ENCODE data around the gene TRAPPC12.

Gene TRAPPC12

DNA sequence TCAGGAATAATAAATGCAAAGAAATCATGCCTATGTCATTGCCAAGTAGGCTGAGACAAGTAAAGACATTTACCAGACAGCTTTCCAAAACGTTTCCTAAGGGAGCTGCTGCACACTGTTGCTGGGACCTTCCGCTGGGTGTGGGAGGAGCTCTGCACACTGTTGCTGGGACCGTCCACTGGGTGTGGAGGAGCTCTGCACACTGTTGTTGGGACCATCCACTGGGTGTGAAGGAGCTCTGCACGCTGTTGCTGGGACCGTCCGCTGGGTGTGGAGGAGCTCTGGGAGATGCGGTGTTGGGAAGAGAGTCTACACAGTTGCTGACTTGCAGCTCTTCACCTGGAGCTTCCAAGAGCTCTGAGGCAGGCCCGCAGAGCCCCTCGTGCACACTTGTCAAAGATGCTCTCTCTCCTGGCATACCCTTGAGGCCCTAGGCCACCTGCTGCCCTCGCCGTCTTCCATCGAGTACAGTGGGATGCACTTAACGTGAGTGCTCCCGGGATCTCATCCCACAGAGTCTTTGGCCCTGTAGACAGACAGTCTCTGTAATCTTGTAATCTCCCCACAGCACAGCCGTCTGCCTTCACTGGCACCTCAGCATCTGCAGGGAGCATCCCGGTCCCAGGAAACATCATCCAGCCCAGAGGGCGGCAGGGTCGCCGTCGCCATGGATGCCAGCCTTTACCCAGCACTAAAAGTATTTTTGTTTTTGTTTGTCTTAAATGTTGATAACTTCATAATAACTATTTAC, 51.4 kb downstream of the TRAPPC12 start:
- Histone ChIP-seq H3K36me3 (ENCODE audit: control insufficient read depth in 2 of 2, insufficient read depth in 2 of 2, low read length in 2 of 2) (peaks cover 29 to 56% of the 10 kb centered on the region in 2 donors), H3K27me3 (ENCODE audit: control insufficient read depth in 2 of 2, insufficient read depth in 2 of 2, low read length in 2 of 2) (no peaks in the 10 kb centered on the region), H3K27ac (ENCODE audit: low read depth in 2 of 2, low read length in 2 of 2) (no peak overlapping the region), H3K9ac (ENCODE audit: low read depth in 1 of 2, low read length in 2 of 2) (no peak overlapping the region), H3K4me3 (ENCODE audit: low read length in 2 of 2) (no peak overlapping the region), H3K4me1 (ENCODE audit: control insufficient read depth in 2 of 2, insufficient read depth in 2 of 2, low read length in 2 of 2) (no peaks in the 10 kb centered on the region), H3K9me3 (ENCODE audit: control insufficient read depth in 2 of 2, low read length in 2 of 2) (no peaks in the 10 kb centered on the region)

GRCh38 chr2:3432067-3432466, 52.6 kb downstream of the TRAPPC12 start:
- no peaks in the 10 kb centered on the region for H3K4me1 ChIP-seq (ENCODE audit: control insufficient read depth in 2 of 2, insufficient read depth in 2 of 2, low read length in 2 of 2)
- H3K9me3 ChIP-seq (ENCODE audit: control insufficient read depth in 2 of 2, low read length in 2 of 2), result no peaks in the 10 kb centered on the region
- no peak overlapping the region for H3K9ac ChIP-seq (ENCODE audit: low read depth in 1 of 2, low read length in 2 of 2)
- peaks cover 19 to 47% of the 10 kb centered on the region in 2 donors for H3K36me3 ChIP-seq (ENCODE audit: control insufficient read depth in 2 of 2, insufficient read depth in 2 of 2, low read length in 2 of 2)
- no peak overlapping the region for H3K4me3 ChIP-seq (ENCODE audit: low read length in 2 of 2)
- H3K27me3 ChIP-seq (ENCODE audit: control insufficient read depth in 2 of 2, insufficient read depth in 2 of 2, low read length in 2 of 2), result no peaks in the 10 kb centered on the region
- H3K27ac ChIP-seq (ENCODE audit: low read depth in 2 of 2, low read length in 2 of 2), result no peak overlapping the region

DNA sequence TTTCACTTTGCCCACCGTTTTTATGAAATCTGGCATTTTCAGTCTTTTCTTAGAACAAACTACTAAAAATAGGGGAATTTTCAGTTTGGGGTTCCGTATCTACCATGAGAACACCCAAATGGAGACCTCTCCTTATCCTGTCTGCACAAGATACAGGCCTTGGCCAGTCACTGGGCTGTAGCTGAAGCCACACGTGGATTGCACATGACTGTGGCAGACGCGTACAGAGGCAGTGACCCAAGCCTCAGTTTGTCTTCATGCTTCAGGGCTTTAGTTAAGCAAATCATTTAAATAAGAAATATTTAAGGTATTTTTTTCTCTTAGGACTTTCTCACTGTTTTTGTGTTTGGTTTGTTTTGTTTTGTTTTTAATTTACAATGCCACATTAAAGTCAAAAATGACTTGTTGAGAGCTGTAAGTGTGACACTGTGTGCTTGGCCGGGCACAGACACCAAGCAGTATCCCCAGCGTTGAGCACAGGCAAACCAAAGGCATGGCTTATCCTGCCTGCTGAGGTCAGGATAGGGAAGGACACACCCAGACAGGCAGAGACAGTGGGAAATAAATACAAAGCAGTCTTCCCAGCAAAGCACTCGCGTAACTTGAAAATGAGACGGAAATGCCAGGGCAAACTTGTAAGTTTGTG, 53.3 kb downstream of the TRAPPC12 start:
- Histone ChIP-seq H3K27me3 (ENCODE audit: control insufficient read depth in 2 of 2, insufficient read depth in 2 of 2, low read length in 2 of 2) (no peaks in the 10 kb centered on the region), H3K36me3 (ENCODE audit: control insufficient read depth in 2 of 2, insufficient read depth in 2 of 2, low read length in 2 of 2) (peaks cover 15 to 43% of the 10 kb centered on the region in 2 donors), H3K9me3 (ENCODE audit: control insufficient read depth in 2 of 2, low read length in 2 of 2) (no peaks in the 10 kb centered on the region), H3K9ac (ENCODE audit: low read depth in 1 of 2, low read length in 2 of 2) (no peak overlapping the region), H3K4me3 (ENCODE audit: low read length in 2 of 2) (no peak overlapping the region), H3K4me1 (ENCODE audit: control insufficient read depth in 2 of 2, insufficient read depth in 2 of 2, low read length in 2 of 2) (no peaks in the 10 kb centered on the region), H3K27ac (ENCODE audit: low read depth in 2 of 2, low read length in 2 of 2) (no peak overlapping the region)

DNA sequence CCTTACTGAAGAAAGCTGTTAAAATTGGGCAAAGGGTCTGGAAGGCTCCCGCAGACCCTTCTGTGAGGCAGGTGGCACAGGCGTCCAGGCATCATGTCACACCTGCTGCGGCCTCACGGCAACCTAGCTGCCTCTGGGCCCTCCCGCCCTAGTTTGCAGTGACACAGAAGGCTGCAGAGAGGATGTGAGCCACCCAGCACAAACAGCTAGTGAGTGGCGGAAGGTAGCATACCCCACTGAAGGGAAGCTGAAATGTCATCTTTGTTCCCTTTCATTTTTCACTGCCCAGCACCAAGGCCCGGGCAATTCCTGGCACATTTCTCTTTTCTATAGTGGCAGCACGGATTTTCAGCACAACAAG, 53.8 kb downstream of the TRAPPC12 start:
- Histone ChIP-seq H3K27me3 (ENCODE audit: control insufficient read depth in 2 of 2, insufficient read depth in 2 of 2, low read length in 2 of 2) (no peaks in the 10 kb centered on the region), H3K36me3 (ENCODE audit: control insufficient read depth in 2 of 2, insufficient read depth in 2 of 2, low read length in 2 of 2) (peaks cover 13 to 38% of the 10 kb centered on the region in 2 donors), H3K9ac (ENCODE audit: low read depth in 1 of 2, low read length in 2 of 2) (no peak overlapping the region), H3K4me3 (ENCODE audit: low read length in 2 of 2) (no peak overlapping the region), H3K27ac (ENCODE audit: low read depth in 2 of 2, low read length in 2 of 2) (no peak overlapping the region), H3K9me3 (ENCODE audit: control insufficient read depth in 2 of 2, low read length in 2 of 2) (no peaks in the 10 kb centered on the region), H3K4me1 (ENCODE audit: control insufficient read depth in 2 of 2, insufficient read depth in 2 of 2, low read length in 2 of 2) (no peaks in the 10 kb centered on the region)

- Histone ChIP-seq H3K9ac (ENCODE audit: low read depth in 1 of 2, low read length in 2 of 2) (no peak overlapping the region), H3K27me3 (ENCODE audit: control insufficient read depth in 2 of 2, insufficient read depth in 2 of 2, low read length in 2 of 2) (no peaks in the 10 kb centered on the region), H3K4me1 (ENCODE audit: control insufficient read depth in 2 of 2, insufficient read depth in 2 of 2, low read length in 2 of 2) (no peaks in the 10 kb centered on the region), H3K9me3 (ENCODE audit: control insufficient read depth in 2 of 2, low read length in 2 of 2) (no peaks in the 10 kb centered on the region), H3K36me3 (ENCODE audit: control insufficient read depth in 2 of 2, insufficient read depth in 2 of 2, low read length in 2 of 2) (peaks cover 13 to 36% of the 10 kb centered on the region in 2 donors), H3K4me3 (ENCODE audit: low read length in 2 of 2) (no peak overlapping the region), H3K27ac (ENCODE audit: low read depth in 2 of 2, low read length in 2 of 2) (no peak overlapping the region)
Measured at GRCh38 chr2:3433776-3434400, 54.4 kb downstream of the TRAPPC12 start.

- H3K4me3 ChIP-seq (ENCODE audit: low read length in 2 of 2), result no peak overlapping the region
- H3K27ac ChIP-seq (ENCODE audit: low read depth in 2 of 2, low read length in 2 of 2), result no peak overlapping the region
- H3K27me3 ChIP-seq (ENCODE audit: control insufficient read depth in 2 of 2, insufficient read depth in 2 of 2, low read length in 2 of 2), result no peaks in the 10 kb centered on the region
- H3K9ac ChIP-seq (ENCODE audit: low read depth in 1 of 2, low read length in 2 of 2), result no peak overlapping the region
- H3K9me3 ChIP-seq (ENCODE audit: control insufficient read depth in 2 of 2, low read length in 2 of 2), result no peaks in the 10 kb centered on the region
- H3K4me1 ChIP-seq (ENCODE audit: control insufficient read depth in 2 of 2, insufficient read depth in 2 of 2, low read length in 2 of 2), result no peaks in the 10 kb centered on the region
- H3K36me3 ChIP-seq (ENCODE audit: control insufficient read depth in 2 of 2, insufficient read depth in 2 of 2, low read length in 2 of 2), result peaks cover 10 to 28% of the 10 kb centered on the region in 2 donors
Measured at GRCh38 chr2:3434654-3435053, 55.2 kb downstream of the TRAPPC12 start.

DNA sequence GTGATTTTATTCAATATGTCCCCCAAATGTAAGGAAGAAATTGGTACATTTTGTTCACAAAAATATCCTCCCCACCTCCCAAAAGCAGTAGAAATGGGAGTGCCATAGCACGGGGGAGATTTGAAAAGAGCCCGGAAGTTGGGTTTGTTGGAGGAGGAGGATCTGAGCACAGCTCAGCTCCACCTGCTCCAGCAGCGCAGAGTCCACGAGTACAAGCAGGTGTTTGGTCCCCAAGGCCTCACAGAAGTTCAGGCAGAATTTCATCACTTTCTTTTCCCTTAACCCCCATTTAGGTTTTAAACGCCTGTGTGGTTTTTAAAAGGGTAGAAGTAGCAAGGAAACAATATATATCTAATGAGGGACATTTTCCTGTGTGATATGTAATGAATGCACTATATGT, 56.0 kb downstream of the TRAPPC12 start:
- Histone ChIP-seq H3K9ac (ENCODE audit: low read depth in 1 of 2, low read length in 2 of 2) (no peak overlapping the region), H3K4me3 (ENCODE audit: low read length in 2 of 2) (no peak overlapping the region), H3K9me3 (ENCODE audit: control insufficient read depth in 2 of 2, low read length in 2 of 2) (no peaks in the 10 kb centered on the region), H3K27ac (ENCODE audit: low read depth in 2 of 2, low read length in 2 of 2) (no peak overlapping the region), H3K27me3 (ENCODE audit: control insufficient read depth in 2 of 2, insufficient read depth in 2 of 2, low read length in 2 of 2) (no peaks in the 10 kb centered on the region), H3K4me1 (ENCODE audit: control insufficient read depth in 2 of 2, insufficient read depth in 2 of 2, low read length in 2 of 2) (no peaks in the 10 kb centered on the region), H3K36me3 (ENCODE audit: control insufficient read depth in 2 of 2, insufficient read depth in 2 of 2, low read length in 2 of 2) (peaks cover 10 to 21% of the 10 kb centered on the region in 2 donors)

GRCh38 chr2:3440477-3440876, 61.0 kb downstream of the TRAPPC12 start:
- Histone ChIP-seq H3K4me1 (ENCODE audit: control insufficient read depth in 2 of 2, insufficient read depth in 2 of 2, low read length in 2 of 2) (no peaks in the 10 kb centered on the region), H3K9me3 (ENCODE audit: control insufficient read depth in 2 of 2, low read length in 2 of 2) (no peaks in the 10 kb centered on the region), H3K27ac (ENCODE audit: low read depth in 2 of 2, low read length in 2 of 2) (no peak overlapping the region), H3K9ac (ENCODE audit: low read depth in 1 of 2, low read length in 2 of 2) (no peak overlapping the region), H3K36me3 (ENCODE audit: control insufficient read depth in 2 of 2, insufficient read depth in 2 of 2, low read length in 2 of 2) (peaks cover 18% of the 10 kb centered on the region in 2 donors), H3K4me3 (ENCODE audit: low read length in 2 of 2) (no peak overlapping the region), H3K27me3 (ENCODE audit: control insufficient read depth in 2 of 2, insufficient read depth in 2 of 2, low read length in 2 of 2) (no peaks in the 10 kb centered on the region)

DNA sequence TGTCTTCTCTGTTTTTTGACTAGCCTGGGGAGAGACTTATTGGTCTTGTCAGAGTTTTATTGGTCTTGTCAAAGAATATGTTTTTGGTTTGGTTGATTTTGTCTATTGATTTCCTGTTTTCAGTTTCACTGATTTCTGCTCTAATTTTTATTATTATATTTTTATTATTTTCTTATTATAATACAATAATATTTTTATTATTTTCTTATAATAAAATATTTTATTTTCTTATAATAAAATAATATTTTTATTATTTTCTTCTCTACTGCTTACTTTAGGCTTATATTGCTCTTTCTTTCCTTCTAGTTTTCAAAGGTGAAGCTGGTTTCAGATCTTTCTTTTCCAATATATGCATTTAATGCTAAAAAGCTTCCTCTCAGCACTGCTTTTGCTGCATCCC, 62.0 kb downstream of the TRAPPC12 start:
- Histone ChIP-seq H3K9me3 (ENCODE audit: control insufficient read depth in 2 of 2, low read length in 2 of 2) (no peaks in the 10 kb centered on the region), H3K4me3 (ENCODE audit: low read length in 2 of 2) (no peak overlapping the region), H3K9ac (ENCODE audit: low read depth in 1 of 2, low read length in 2 of 2) (no peak overlapping the region), H3K36me3 (ENCODE audit: control insufficient read depth in 2 of 2, insufficient read depth in 2 of 2, low read length in 2 of 2) (peaks cover 27 to 28% of the 10 kb centered on the region in 2 donors), H3K27me3 (ENCODE audit: control insufficient read depth in 2 of 2, insufficient read depth in 2 of 2, low read length in 2 of 2) (no peaks in the 10 kb centered on the region), H3K27ac (ENCODE audit: low read depth in 2 of 2, low read length in 2 of 2) (no peak overlapping the region), H3K4me1 (ENCODE audit: control insufficient read depth in 2 of 2, insufficient read depth in 2 of 2, low read length in 2 of 2) (no peaks in the 10 kb centered on the region)

GRCh38 chr2:3442185-3442584, 62.7 kb downstream of the TRAPPC12 start:
- no peaks in the 10 kb centered on the region for H3K27me3 ChIP-seq (ENCODE audit: control insufficient read depth in 2 of 2, insufficient read depth in 2 of 2, low read length in 2 of 2)
- H3K9ac ChIP-seq (ENCODE audit: low read depth in 1 of 2, low read length in 2 of 2), result no peak overlapping the region
- no peaks in the 10 kb centered on the region for H3K4me1 ChIP-seq (ENCODE audit: control insufficient read depth in 2 of 2, insufficient read depth in 2 of 2, low read length in 2 of 2)
- H3K4me3 ChIP-seq (ENCODE audit: low read length in 2 of 2), result no peak overlapping the region
- no peaks in the 10 kb centered on the region for H3K9me3 ChIP-seq (ENCODE audit: control insufficient read depth in 2 of 2, low read length in 2 of 2)
- H3K36me3 ChIP-seq (ENCODE audit: control insufficient read depth in 2 of 2, insufficient read depth in 2 of 2, low read length in 2 of 2), result peaks cover 32 to 34% of the 10 kb centered on the region in 2 donors
- H3K27ac ChIP-seq (ENCODE audit: low read depth in 2 of 2, low read length in 2 of 2), result no peak overlapping the region

Data from mucosa of rectum (tissue), 2 donors.